LNCaP clone FGC (cell line): ENCODE measurements around the gene CCDC85C.

ENCODE experiments used
- DNase-seq: peaks from one replicate; pipeline ENCODE4 v3.0.0-alpha.2; 2011; ENCODE audit warnings: low read depth
- H3K4me3 ChIP-seq: 2 replicates; pipeline ENCODE4 v1.5.1; 2011; ENCODE audit warnings: mild to moderate bottlenecking, low read depth, low read length, control low read depth
- TF ChIP-seq, protein P1 (sequence below): IDR thresholded peaks from 2 replicates; pipeline ENCODE4 v1.5.1; 2012; ENCODE audit warnings: mild to moderate bottlenecking; ENCODE audit not compliant: control insufficient read depth, insufficient read depth; ENCODE audit errors: extremely low read depth

Gene CCDC85C

DNA sequence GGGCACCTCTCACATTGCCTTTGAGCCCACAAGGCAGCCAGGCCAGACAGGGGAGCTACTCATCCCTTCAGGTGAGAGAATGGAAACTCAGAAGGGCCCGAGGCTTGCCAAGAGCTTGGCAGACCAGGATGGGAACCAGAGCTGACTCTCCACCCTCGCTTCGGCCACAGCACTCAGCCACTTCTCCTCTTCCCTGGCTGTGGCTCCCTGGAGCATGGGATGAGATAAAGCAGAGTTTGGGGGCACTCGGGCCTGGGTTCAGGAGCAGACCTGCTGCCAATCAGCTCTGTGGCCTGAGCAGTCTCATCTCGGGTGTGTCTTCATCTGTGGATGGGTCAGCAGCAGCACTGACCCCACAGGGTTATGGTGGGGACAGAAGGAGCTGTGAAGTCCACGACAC is 20.0 kb upstream of the CCDC85C start:
- no peak overlapping the region for H3K4me3 ChIP-seq
- DNase-seq: no peak
- TF ChIP-seq, protein P1, sequence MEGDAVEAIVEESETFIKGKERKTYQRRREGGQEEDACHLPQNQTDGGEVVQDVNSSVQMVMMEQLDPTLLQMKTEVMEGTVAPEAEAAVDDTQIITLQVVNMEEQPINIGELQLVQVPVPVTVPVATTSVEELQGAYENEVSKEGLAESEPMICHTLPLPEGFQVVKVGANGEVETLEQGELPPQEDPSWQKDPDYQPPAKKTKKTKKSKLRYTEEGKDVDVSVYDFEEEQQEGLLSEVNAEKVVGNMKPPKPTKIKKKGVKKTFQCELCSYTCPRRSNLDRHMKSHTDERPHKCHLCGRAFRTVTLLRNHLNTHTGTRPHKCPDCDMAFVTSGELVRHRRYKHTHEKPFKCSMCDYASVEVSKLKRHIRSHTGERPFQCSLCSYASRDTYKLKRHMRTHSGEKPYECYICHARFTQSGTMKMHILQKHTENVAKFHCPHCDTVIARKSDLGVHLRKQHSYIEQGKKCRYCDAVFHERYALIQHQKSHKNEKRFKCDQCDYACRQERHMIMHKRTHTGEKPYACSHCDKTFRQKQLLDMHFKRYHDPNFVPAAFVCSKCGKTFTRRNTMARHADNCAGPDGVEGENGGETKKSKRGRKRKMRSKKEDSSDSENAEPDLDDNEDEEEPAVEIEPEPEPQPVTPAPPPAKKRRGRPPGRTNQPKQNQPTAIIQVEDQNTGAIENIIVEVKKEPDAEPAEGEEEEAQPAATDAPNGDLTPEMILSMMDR: no peak

DNA sequence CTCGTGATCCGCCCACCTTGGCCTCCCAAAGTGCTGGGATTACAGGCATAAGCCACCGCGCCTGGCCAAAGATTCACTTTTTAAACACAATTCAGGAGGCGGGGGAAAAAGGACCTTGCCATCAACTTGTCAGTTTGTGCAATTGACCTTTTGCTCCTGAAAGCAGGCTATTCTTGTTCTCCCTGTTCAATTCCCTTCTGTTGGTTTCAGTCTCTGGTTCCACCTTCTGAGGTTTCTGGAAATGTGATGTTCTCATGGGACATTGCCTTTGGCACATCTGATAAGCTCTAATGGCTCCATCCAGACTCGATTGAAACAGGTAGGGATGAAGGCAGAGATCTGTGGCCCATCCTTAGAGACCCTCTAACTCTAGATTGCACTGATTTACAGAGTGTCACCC is 17.9 kb upstream of the CCDC85C start:
- H3K4me3 ChIP-seq: no peak overlapping the region
- no peak for DNase-seq
- TF ChIP-seq, protein P1: no peak

DNA sequence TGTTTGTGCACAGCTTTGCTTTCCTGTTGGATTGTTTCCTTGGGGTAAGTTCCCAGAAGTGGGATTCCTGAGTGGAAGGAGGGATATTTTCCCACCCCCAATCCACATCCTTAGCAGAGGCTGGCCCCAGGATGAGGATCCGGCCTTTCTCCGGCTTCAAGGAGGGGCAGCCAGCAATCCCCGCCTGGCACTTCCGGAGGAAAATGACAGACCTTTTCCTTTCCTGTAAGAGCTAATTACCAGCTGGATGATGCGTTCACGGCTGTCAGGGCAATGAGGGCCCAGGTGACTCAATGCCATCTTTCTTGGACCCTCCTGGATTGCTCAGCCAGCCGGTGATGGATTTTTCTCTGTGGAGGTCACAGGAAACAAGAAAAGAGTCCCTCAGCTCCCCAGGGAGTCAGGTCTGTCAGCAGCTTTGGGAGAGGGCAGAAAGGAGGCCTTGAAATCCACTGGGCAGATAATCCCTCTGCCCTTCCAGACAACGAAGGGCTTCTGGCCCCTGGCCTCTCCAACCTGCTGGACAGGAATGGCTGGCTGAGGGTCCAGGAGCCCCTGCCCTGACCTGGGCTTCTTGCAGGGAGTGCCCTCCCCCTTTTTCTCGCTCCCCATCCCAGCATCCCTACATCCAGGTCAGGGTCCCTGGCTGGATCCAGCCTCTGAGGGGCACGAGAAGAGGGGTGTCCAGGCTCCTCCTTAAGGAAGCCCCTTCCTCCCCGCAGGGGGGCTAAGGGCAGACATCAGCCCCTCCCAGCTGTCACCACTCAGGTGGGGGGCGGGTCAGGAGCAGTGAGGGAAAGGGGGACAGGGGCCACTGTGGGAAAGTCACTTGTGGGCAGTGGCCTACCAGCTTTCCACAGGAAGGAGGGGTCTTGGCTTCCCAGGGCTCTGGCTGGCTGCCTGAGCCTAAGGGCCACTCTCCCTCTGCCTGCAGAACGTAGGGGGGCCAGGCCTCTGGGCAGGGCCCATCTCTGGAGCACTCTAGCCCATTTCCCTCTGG is 16.1 kb upstream of the CCDC85C start:
- TF ChIP-seq, protein P1: no peak
- no peak overlapping the region for H3K4me3 ChIP-seq
- no peak for DNase-seq

GRCh38 chr14:99616832-99617800 is 13.1 kb upstream of the CCDC85C start:
- no peak for DNase-seq
- TF ChIP-seq, protein P1: no peak
- H3K4me3 ChIP-seq: no peak overlapping the region

GRCh38 chr14:99615497-99616157 is 11.6 kb upstream of the CCDC85C start:
- no peak overlapping the region for H3K4me3 ChIP-seq
- no peak for DNase-seq

More at GRCh38 chr14:99615497-99616157, 11.6 kb upstream of the CCDC85C start:
- TF ChIP-seq, protein P1: no peak
